Measurements from ENCODE around the gene WDR48. TPM values are rescaled to one million over a fixed set of nuclear protein-coding genes. Genes with fewer than 3 reads are reported as not detected.

The WDR48 gene
- total and polyA plus RNA-seq, 9 of the 15 experiments (the other 6 are each of a cell fraction or from before 2014, with no cell fraction given), result 26.6 to 70.6 (median 48.0) TPM

DNA sequence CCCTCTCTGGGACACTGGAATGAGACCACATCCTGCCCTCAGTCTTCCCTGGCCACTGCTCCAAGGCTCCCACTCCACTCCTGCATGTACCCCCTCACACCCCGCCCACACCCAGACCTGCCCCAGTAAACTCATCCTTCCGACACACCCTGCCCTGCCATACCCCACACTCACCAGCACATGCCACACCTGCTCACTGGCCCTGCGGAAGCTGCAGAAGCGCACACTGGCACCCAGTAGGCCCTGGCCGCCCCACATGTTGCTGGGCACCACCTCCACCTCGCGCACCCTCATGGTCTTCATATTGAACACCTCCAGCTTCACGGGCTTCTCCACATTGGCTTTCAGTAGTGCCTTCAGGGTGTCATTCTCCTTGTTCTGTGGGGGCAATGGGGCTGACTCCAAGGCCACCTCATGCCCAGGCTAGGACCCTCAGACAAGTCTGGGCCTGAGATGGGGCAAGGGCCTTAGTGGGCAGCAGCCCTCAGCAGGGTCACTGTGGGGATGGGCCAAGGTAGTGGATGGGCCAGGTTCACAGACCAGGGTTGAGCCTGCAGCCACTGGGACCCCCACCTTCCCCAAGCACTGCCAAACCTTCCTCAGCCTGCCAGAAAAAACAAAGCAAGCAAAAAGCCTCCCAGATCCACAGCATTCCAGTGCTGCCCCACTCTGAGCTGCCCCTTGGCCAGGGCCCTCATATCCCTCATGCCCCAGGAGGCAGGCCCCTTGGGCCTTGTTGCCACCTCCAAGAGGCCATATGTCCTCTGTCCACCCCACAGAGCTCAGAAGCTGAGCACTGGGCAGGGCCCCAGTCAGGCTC is 50.9 kb downstream of the WDR48 start:
- BruUV-seq (replicated peaks), result no TSS peak
- intact Hi-C loops (cut with micrococcal nuclease), result no loop called here
- peak overlapping the region in 1 of 2 experiments; percentile 77; a peak in 2 of 4 replicates for H3K9ac ChIP-seq (ENCODE audit: insufficient read depth in 1 of 2, low read depth in 2 of 2, low read length in 2 of 2)

GRCh38 chr3:39103324-39103693 is 51.5 kb downstream of the WDR48 start:
- intact Hi-C loops (cut with micrococcal nuclease) (no loop called here), in situ Hi-C loops (cut with MboI) (no loop called here)
- Histone ChIP-seq H3K79me2 (ENCODE audit: control insufficient read depth, insufficient read depth, low read length) (peaks cover 52% of the 10 kb centered on the region), H3K36me3 (ENCODE audit: control insufficient read depth, insufficient read depth, low read length) (peaks cover 60% of the 10 kb centered on the region), H3K9me3 (replicated peaks; ENCODE audit: control insufficient read depth, insufficient read depth, low read depth, low read length) (no peaks in the 10 kb centered on the region), H3K4me2 (ENCODE audit: insufficient read depth, low read length) (no peak overlapping the region), H4K20me1 (replicated peaks; ENCODE audit: control insufficient read depth, insufficient read depth, low read length) (peaks cover 17% of the 10 kb centered on the region), H3K4me1 (replicated peaks in 1 of 2; ENCODE audit: control insufficient read depth in 2 of 2, insufficient read depth in 2 of 2, low read length in 2 of 2) (peaks cover 20 to 45% of the 10 kb centered on the region in 2 experiments; a peak in 4 of 5 replicates), H3K4me3 (no peak overlapping the region), H2AFZ (ENCODE audit: low read depth, low read length) (no peak overlapping the region), H3K9ac (ENCODE audit: insufficient read depth in 1 of 2, low read depth in 2 of 2, low read length in 2 of 2) (peak overlapping the region in 1 of 2 experiments; percentile 77; a peak in 2 of 4 replicates), H3K27ac (ENCODE audit: extremely low read depth, low read depth, low read length) (no peak overlapping the region), H3K9me1 (ENCODE audit: control insufficient read depth, insufficient read depth, low read length) (peaks cover 4% of the 10 kb centered on the region), H3K27me3 (ENCODE audit: control insufficient read depth in 2 of 2, insufficient read depth in 2 of 2, low read length in 2 of 2) (no peaks in the 10 kb centered on the region)
- no TSS peak for BruUV-seq (replicated peaks)
- POLR2A ChIA-PET, result no interaction called here
- WGBS (ENCODE audit: insufficient coverage, low coverage, missing lambda C conversion rate), result 83% methylated on average over 4 of the region's 4 CpGs
- ATAC-seq (0 out of 3 replicates have a peak, but pooled peaks have one; percentile 2), DNase-seq (ENCODE audit: extremely low read depth in 1 of 4, low spot score in 3 of 4) (peak in 3 of 4 experiments; percentile 22 to 44 (median 43)), FAIRE-seq (no peak)
- CTCF ChIA-PET (ENCODE audit: low intra/inter-chr PET ratio), result interaction anchor here (0.6 kb wide), 1 partner anchor 1253 kb away, joined by 3 read pairs; no protein-coding TSS in a partner anchor
- TF ChIP-seq CSDE1 (IDR thresholded peaks at IDR 0.05) (no peak), RBM17 (IDR thresholded peaks at IDR 0.05; ENCODE audit: borderline replicate concordance, low read depth, low read length) (no peak), ZNF41 (CRISPR knock-in tag; conservative IDR thresholded peaks at IDR 0.05) (no peak), MAZ (CRISPR knock-in tag; conservative IDR thresholded peaks at IDR 0.05 in 1 of 2, IDR thresholded peaks at IDR 0.05 in 1 of 2) (no peak), CREB1 (IDR thresholded peaks at IDR 0.05) (no peak), CREB1 (CRISPR knock-in tag; IDR thresholded peaks at IDR 0.05) (no peak), BACH1 (tag; IDR thresholded peaks at IDR 0.05) (no peak), PHTF2 (CRISPR knock-in tag; IDR thresholded peaks at IDR 0.05) (no peak), RAD21 (CRISPR knock-in tag; conservative IDR thresholded peaks at IDR 0.05 in 1 of 2, IDR thresholded peaks at IDR 0.05 in 1 of 2) (0 out of 4 replicates have a peak, but pooled peaks of 1 of the 2 experiments have one; percentile 7), ZNF184 (CRISPR knock-in tag; IDR thresholded peaks at IDR 0.05) (no peak), CTCF (IDR thresholded peaks at IDR 0.05 in 2 of 3, conservative IDR thresholded peaks at IDR 0.05 in 1 of 3; ENCODE audit: insufficient read depth in 2 of 3, low read depth in 1 of 3, low read length in 3 of 3) (peak; percentile 30 to 50 (median 49); a peak in 4 of 6 replicates)

More for the DNA sequence above, 50.9 kb downstream of the WDR48 start:
- 0 out of 2 replicates have a peak, but pooled peaks have one; percentile 33 for TF ChIP-seq RBFOX2 (IDR thresholded peaks at IDR 0.05; ENCODE audit: low read depth, low read length)
- TF ChIP-seq FUS (optimal IDR thresholded peaks at IDR 0.05; ENCODE audit: low read depth, low read length), result no peak
- TF ChIP-seq POLR2G (IDR thresholded peaks at IDR 0.05; ENCODE audit: low read depth, low read length), result 0 out of 2 replicates have a peak, but pooled peaks have one; percentile 30
- ATAC-seq, result no peak
- ChIA-PET POLR2A (interaction anchor here (1.0 kb wide), 1 partner anchor 9 kb away, joined by 3 read pairs; no protein-coding TSS in a partner anchor), CTCF (ENCODE audit: low intra/inter-chr PET ratio) (interaction anchor here (0.6 to 1.0 kb wide), 2 partner anchors 185 to 1252 kb away, joined by 3 read pairs; no protein-coding TSS in a partner anchor)
- H3K4me3 ChIP-seq, result no peak overlapping the region
- no peak overlapping the region for H2AFZ ChIP-seq (ENCODE audit: low read depth, low read length)
- no peak overlapping the region for H3K4me2 ChIP-seq (ENCODE audit: insufficient read depth, low read length)
- H4K20me1 ChIP-seq (replicated peaks; ENCODE audit: control insufficient read depth, insufficient read depth, low read length), result peaks cover 17% of the 10 kb centered on the region
- no peaks in the 10 kb centered on the region for H3K9me3 ChIP-seq (replicated peaks; ENCODE audit: control insufficient read depth, insufficient read depth, low read depth, low read length)
- 96% methylated on average over 8 of the region's 8 CpGs for WGBS (ENCODE audit: insufficient coverage, low coverage, missing lambda C conversion rate)
- in situ Hi-C loops (cut with MboI), result no loop called here
- no peak overlapping the region for H3K27ac ChIP-seq (ENCODE audit: extremely low read depth, low read depth, low read length)
- H3K36me3 ChIP-seq (ENCODE audit: control insufficient read depth, insufficient read depth, low read length), result peaks cover 66% of the 10 kb centered on the region
- peaks cover 15 to 39% of the 10 kb centered on the region in 2 experiments; a peak in 4 of 5 replicates for H3K4me1 ChIP-seq (replicated peaks in 1 of 2; ENCODE audit: control insufficient read depth in 2 of 2, insufficient read depth in 2 of 2, low read length in 2 of 2)
- no peaks in the 10 kb centered on the region for H3K27me3 ChIP-seq (ENCODE audit: control insufficient read depth in 2 of 2, insufficient read depth in 2 of 2, low read length in 2 of 2)
- H3K9me1 ChIP-seq (ENCODE audit: control insufficient read depth, insufficient read depth, low read length), result peaks cover 4% of the 10 kb centered on the region
- no peak for FAIRE-seq
- H3K79me2 ChIP-seq (ENCODE audit: control insufficient read depth, insufficient read depth, low read length), result peaks cover 52% of the 10 kb centered on the region
- DNase-seq (ENCODE audit: extremely low read depth in 1 of 4, low spot score in 3 of 4), result no peak
